T follicular helper cell (primary cell): ENCODE measurements around the gene LRRC8A.
"Not testable (repeated sequence)": the region's sequence is repeated elsewhere in the genome, so short reads cannot be mapped to it uniquely, and the experiment has no call there.

Source experiments
- DNase-seq: peaks from one replicate; pipeline ENCODE4 v3.0.0-alpha.2; 2020; ENCODE audit warnings: low read depth

LRRC8A gene

DNA sequence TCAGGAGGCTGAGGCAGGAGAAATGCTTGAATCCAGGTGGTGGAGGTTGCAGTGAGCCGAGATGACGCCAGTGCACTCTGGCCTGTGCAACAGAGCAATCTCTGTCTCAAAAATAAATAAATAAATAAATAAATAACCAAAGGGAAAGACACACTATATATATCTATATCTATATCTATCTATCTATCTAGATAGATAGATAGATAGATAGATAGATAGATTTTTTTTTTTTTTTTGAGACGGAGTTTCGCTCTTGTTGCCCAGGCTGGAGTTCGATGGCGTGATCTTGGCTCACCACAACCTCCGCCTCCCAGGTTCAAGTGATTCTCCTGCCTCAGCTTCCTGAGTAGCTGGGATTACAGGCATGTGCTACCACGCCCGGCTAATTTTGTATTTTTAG lies 79.5 kb downstream of the LRRC8A start:
- DNase-seq = not testable (repeated sequence)
